Osteocyte (in vitro differentiated cells): ENCODE measurements around the gene ASTN2. TPM values are rescaled to one million over a fixed set of nuclear protein-coding genes. Genes with fewer than 3 reads are reported as not detected.

Experiments
- DNase-seq: peaks from one replicate; pipeline ENCODE4 v3.0.0; 2021; ENCODE audit warnings: mixed read lengths; ENCODE audit not compliant: unreplicated experiment; ENCODE audit errors: extremely low spot score
- H3K27ac Mint-ChIP-seq: one replicate; pipeline ENCODE4 v1.8.0; 2021; ENCODE audit warnings: mild to moderate bottlenecking, mixed read lengths; ENCODE audit not compliant: unreplicated experiment
- H3K27me3 Mint-ChIP-seq: one replicate; pipeline ENCODE4 v1.8.0; 2021; ENCODE audit warnings: mixed read lengths; ENCODE audit not compliant: unreplicated experiment
- H3K36me3 Mint-ChIP-seq: one replicate; pipeline ENCODE4 v1.8.0; 2021; ENCODE audit warnings: mixed read lengths; ENCODE audit not compliant: unreplicated experiment
- H3K4me1 Mint-ChIP-seq: one replicate; pipeline ENCODE4 v1.8.0; 2021; ENCODE audit warnings: mixed read lengths; ENCODE audit not compliant: unreplicated experiment
- H3K4me3 Mint-ChIP-seq: one replicate; pipeline ENCODE4 v1.8.0; 2021; ENCODE audit warnings: mild to moderate bottlenecking, moderate library complexity, mixed read lengths; ENCODE audit not compliant: unreplicated experiment
- H3K9me3 Mint-ChIP-seq: one replicate; pipeline ENCODE4 v1.8.0; 2021; ENCODE audit warnings: mixed read lengths; ENCODE audit not compliant: unreplicated experiment
- total RNA-seq: library from RNA; stranded (reverse); gene quantifications from 2 replicates; pipeline ENCODE4 v1.2.1, GENCODE V29; 2021
- TF ChIP-seq, protein P1 (sequence below): fragments of 200-600 bp; sonication (generic); IDR thresholded peaks from 2 replicates; pipeline ENCODE4 v1.5.0; 2021; ENCODE audit warnings: antibody characterized with exemption, mild to moderate bottlenecking, moderate library complexity

Gene ASTN2
- total RNA-seq, 1 donor from 2014 or later = 2.3 TPM

DNA sequence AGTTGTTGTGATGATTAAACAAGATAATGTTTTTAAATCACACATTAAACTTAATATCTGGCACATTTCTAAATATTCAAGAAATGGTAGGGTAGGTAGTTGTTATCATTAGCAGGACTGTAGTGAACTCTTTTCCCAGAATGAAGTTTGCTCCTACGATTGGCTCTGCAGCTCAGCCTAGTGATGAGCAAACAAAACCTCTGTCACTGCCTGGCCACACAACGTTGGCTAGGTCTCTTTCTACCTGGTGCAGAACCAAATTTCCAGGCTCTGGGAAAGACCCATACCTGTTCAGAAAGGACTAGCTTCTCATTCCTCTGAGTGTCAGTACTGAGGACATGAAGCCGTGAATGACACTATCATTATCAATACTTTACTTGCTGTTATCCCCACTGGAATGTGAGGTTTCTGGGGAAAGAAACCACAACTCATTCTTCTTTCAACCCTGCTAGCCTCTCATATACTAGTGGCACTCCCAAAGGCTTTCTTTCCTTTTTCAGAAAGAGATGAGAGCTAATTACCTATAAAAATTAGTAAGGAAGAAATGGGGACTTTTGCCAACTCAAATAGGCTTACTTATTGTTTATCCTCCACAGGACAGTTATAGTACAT, 947.0 kb downstream of the ASTN2 start:
- no peak overlapping the region for H3K4me3 Mint-ChIP-seq
- H3K27me3 Mint-ChIP-seq = no peaks in the 10 kb centered on the region
- H3K9me3 Mint-ChIP-seq = no peaks in the 10 kb centered on the region
- DNase-seq = no peak
- peaks cover 49% of the 10 kb centered on the region for H3K4me1 Mint-ChIP-seq
- H3K27ac Mint-ChIP-seq = no peak overlapping the region
- H3K36me3 Mint-ChIP-seq = no peaks in the 10 kb centered on the region
- TF ChIP-seq, protein P1, sequence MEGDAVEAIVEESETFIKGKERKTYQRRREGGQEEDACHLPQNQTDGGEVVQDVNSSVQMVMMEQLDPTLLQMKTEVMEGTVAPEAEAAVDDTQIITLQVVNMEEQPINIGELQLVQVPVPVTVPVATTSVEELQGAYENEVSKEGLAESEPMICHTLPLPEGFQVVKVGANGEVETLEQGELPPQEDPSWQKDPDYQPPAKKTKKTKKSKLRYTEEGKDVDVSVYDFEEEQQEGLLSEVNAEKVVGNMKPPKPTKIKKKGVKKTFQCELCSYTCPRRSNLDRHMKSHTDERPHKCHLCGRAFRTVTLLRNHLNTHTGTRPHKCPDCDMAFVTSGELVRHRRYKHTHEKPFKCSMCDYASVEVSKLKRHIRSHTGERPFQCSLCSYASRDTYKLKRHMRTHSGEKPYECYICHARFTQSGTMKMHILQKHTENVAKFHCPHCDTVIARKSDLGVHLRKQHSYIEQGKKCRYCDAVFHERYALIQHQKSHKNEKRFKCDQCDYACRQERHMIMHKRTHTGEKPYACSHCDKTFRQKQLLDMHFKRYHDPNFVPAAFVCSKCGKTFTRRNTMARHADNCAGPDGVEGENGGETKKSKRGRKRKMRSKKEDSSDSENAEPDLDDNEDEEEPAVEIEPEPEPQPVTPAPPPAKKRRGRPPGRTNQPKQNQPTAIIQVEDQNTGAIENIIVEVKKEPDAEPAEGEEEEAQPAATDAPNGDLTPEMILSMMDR = no peak

GRCh38 chr9:116466271-116467235, 948.3 kb downstream of the ASTN2 start:
- no peaks in the 10 kb centered on the region for H3K9me3 Mint-ChIP-seq
- no peak for DNase-seq
- H3K36me3 Mint-ChIP-seq = no peaks in the 10 kb centered on the region
- no peak overlapping the region for H3K4me3 Mint-ChIP-seq
- no peaks in the 10 kb centered on the region for H3K27me3 Mint-ChIP-seq
- no peak overlapping the region for H3K27ac Mint-ChIP-seq
- H3K4me1 Mint-ChIP-seq = peaks cover 41% of the 10 kb centered on the region
- TF ChIP-seq, protein P1 = no peak

DNA sequence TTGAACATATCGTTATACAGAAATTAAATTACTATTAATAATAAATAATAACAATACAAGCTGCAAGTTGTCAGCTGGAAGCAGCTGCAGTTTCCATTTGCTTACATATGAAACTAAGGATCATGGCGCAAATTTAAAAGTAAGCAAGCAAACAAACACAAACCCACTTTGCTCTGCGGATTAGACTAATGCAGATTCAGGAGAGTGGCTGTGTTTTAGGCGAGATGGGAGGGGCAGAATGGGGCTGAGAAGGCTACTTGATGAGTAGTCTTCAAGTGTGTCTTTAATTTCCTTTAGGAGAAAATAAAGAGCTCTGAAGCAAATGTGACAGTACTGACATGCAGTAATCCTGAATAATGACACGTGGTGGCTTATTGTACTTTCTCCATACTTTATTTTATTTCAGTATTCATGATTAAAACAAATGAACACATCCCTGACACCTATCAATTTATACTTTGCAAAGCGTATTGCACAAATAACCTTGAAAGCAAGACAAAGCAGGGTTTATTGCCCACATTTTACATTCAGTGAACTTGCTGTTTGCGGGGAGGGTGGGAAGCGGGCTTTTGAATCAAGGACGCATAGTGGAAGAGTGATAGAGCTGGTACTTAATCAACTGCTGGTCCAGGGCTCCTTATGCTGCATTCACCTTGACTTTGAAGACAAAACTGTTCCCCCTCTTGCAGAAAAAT, 949.1 kb downstream of the ASTN2 start:
- no peaks in the 10 kb centered on the region for H3K36me3 Mint-ChIP-seq
- no peak overlapping the region for H3K27ac Mint-ChIP-seq
- H3K4me3 Mint-ChIP-seq = no peak overlapping the region
- TF ChIP-seq, protein P1 = no peak
- DNase-seq = no peak
- no peaks in the 10 kb centered on the region for H3K27me3 Mint-ChIP-seq
- peaks cover 32% of the 10 kb centered on the region for H3K4me1 Mint-ChIP-seq
- no peaks in the 10 kb centered on the region for H3K9me3 Mint-ChIP-seq

GRCh38 chr9:116464987-116465571, 949.8 kb downstream of the ASTN2 start:
- Mint-ChIP-seq H3K27me3 (no peaks in the 10 kb centered on the region), H3K9me3 (no peaks in the 10 kb centered on the region), H3K4me1 (peaks cover 26% of the 10 kb centered on the region), H3K36me3 (no peaks in the 10 kb centered on the region), H3K27ac (no peak overlapping the region), H3K4me3 (no peak overlapping the region)
- TF ChIP-seq, protein P1 = no peak
- DNase-seq = no peak
